ENCODE data around the gene PARD3. TPM values are rescaled to one million over a fixed set of nuclear protein-coding genes. Genes with fewer than 3 reads are reported as not detected.

The PARD3 gene
- total RNA-seq, 4 donors from 2014 or later: 27.3 to 65.3 (median 55.6) TPM

- peaks cover 0 to 4% (median 0%) of the 10 kb centered on the region in 4 donors for H3K4me1 ChIP-seq
- intact Hi-C loops (cut with DNase I; ENCODE audit: low total_unique reads) (no loop called here), in situ Hi-C loops (cut with MboI; ENCODE audit: low pct_ligation_motif_present in 1 of 4, low pct_unique_long_range_greater_than_20kb in 1 of 4, low sequenced_read_pairs in 3 of 4) (no loop called here)
- H3K27me3 ChIP-seq: no peaks in the 10 kb centered on the region
- H3K27ac ChIP-seq: no peak overlapping the region
- no peak overlapping the region for H3K4me3 ChIP-seq
- H3K9me3 ChIP-seq: no peaks in the 10 kb centered on the region
- no peaks in the 10 kb centered on the region for H3K36me3 ChIP-seq
- no peak for DNase-seq
- WGBS, 2 donors (ENCODE audit: low coverage in 1 of 2): 49 to 67% methylated on average over 3 of the region's 3 CpGs
- TF ChIP-seq EP300 (IDR thresholded peaks at IDR 0.05; ENCODE audit: low read depth) (no peak), POLR2A (IDR thresholded peaks at IDR 0.05) (no peak), CTCF (IDR thresholded peaks at IDR 0.05) (no peak), POLR2AphosphoS5 (IDR thresholded peaks at IDR 0.05) (no peak)
These were observed 286.8 kb downstream of the PARD3 start for GRCh38 chr10:34528320-34528719.

- in situ Hi-C loops (cut with MboI; ENCODE audit: low pct_ligation_motif_present in 1 of 4, low pct_unique_long_range_greater_than_20kb in 1 of 4, low sequenced_read_pairs in 3 of 4) (no loop called here), intact Hi-C loops (cut with DNase I; ENCODE audit: low total_unique reads) (no loop called here)
- H3K36me3 ChIP-seq: no peaks in the 10 kb centered on the region
- no peak for DNase-seq
- peak overlapping the region; percentile 20 to 69 (median 40) for H3K27ac ChIP-seq
- no peaks in the 10 kb centered on the region for H3K27me3 ChIP-seq
- WGBS, 2 donors (ENCODE audit: low coverage in 1 of 2): 63 to 69% methylated on average over 5 to 7 of the region's 7 CpGs
- H3K9me3 ChIP-seq: no peaks in the 10 kb centered on the region
- no peak overlapping the region for H3K4me3 ChIP-seq
- H3K4me1 ChIP-seq: peaks cover 0 to 7% (median 1%) of the 10 kb centered on the region in 4 donors
- TF ChIP-seq POLR2AphosphoS5 (IDR thresholded peaks at IDR 0.05) (peak in 1 of 3 donors; percentile 46), CTCF (IDR thresholded peaks at IDR 0.05) (no peak)
These were observed 288.1 kb downstream of the PARD3 start for GRCh38 chr10:34526758-34527730.

GRCh38 chr10:34526186-34526585 lies 288.9 kb downstream of the PARD3 start:
- in situ Hi-C loops (cut with MboI; ENCODE audit: low pct_ligation_motif_present in 1 of 4, low pct_unique_long_range_greater_than_20kb in 1 of 4, low sequenced_read_pairs in 3 of 4): no loop called here
- Histone ChIP-seq H3K4me1 (peaks cover 0 to 7% (median 1%) of the 10 kb centered on the region in 4 donors), H3K36me3 (no peaks in the 10 kb centered on the region), H3K9me3 (no peaks in the 10 kb centered on the region), H3K27me3 (no peaks in the 10 kb centered on the region), H3K4me3 (no peak overlapping the region), H3K27ac (peak overlapping the region in 3 of 4 donors; percentile 37 to 69 (median 42))
- intact Hi-C loops (cut with DNase I; ENCODE audit: low total_unique reads): no loop called here
- no peak for DNase-seq
- no peak for TF ChIP-seq CTCF (IDR thresholded peaks at IDR 0.05)
- no peak for TF ChIP-seq EP300 (IDR thresholded peaks at IDR 0.05; ENCODE audit: low read depth)
- TF ChIP-seq POLR2AphosphoS5 (IDR thresholded peaks at IDR 0.05): no peak
- TF ChIP-seq POLR2A (IDR thresholded peaks at IDR 0.05): no peak
- WGBS, 2 donors (ENCODE audit: low coverage in 1 of 2): 79 to 100% methylated on average over 1 to 3 of the region's 3 CpGs

GRCh38 chr10:34524369-34525091 lies 290.6 kb downstream of the PARD3 start:
- no peaks in the 10 kb centered on the region for H3K9me3 ChIP-seq
- in situ Hi-C loops (cut with MboI; ENCODE audit: low pct_ligation_motif_present in 1 of 4, low pct_unique_long_range_greater_than_20kb in 1 of 4, low sequenced_read_pairs in 3 of 4) (no loop called here), intact Hi-C loops (cut with DNase I; ENCODE audit: low total_unique reads) (no loop called here)
- no peak for DNase-seq
- TF ChIP-seq POLR2A (IDR thresholded peaks at IDR 0.05): no peak
- no peak overlapping the region for H3K4me3 ChIP-seq
- 82 to 84% methylated on average over 4 of the region's 4 CpGs for WGBS, 2 donors (ENCODE audit: low coverage in 1 of 2)
- no peak overlapping the region for H3K27ac ChIP-seq
- H3K36me3 ChIP-seq: no peaks in the 10 kb centered on the region
- H3K27me3 ChIP-seq: no peaks in the 10 kb centered on the region
- H3K4me1 ChIP-seq: peaks cover 0 to 7% (median 1%) of the 10 kb centered on the region in 4 donors
